SK-N-SH (cell line): ENCODE results near the gene OR51V1. TPM values are rescaled to one million over a fixed set of nuclear protein-coding genes. Genes with fewer than 3 reads are reported as not detected.

Source experiments
- CTCF ChIA-PET: fragments of 300-600, 350-600 bp; formaldehyde crosslinking; extraction: SDS; loops from one replicate; lab custom pipeline; 2021; lab: Yijun Ruan, JAX
- POLR2A ChIA-PET: fragments of 350-600 bp; sonication (Branson Sonifier 250); formaldehyde crosslinking; extraction: SDS; loops from one replicate; lab custom pipeline; 2020; ENCODE audit warnings: antibody characterized with exemption, inconsistent platforms; lab: Yijun Ruan, JAX
- DNase-seq: peaks from one replicate; pipeline ENCODE4 v3.0.0; 2012
- H2AFZ ChIP-seq: fragments of 200-600 bp; sonication (generic); 2 replicates; pipeline ENCODE4 v1.8.1; 2016; ENCODE audit warnings: antibody characterized with exemption, mild to moderate bottlenecking, low read depth
- H3F3A ChIP-seq: fragments of 200-600 bp; sonication (generic); replicated peaks from 2 replicates; pipeline ENCODE3; 2016; ENCODE audit warnings: antibody characterized with exemption, mild to moderate bottlenecking; ENCODE audit not compliant: insufficient read depth
- H3K27ac ChIP-seq, 2 experiments: fragments of 200-500 bp in 1 of 2; fragments of 200-600 bp in 1 of 2; sonication (Bioruptor generic) in 1 of 2; sonication (generic), shearing (Covaris generic) in 1 of 2; 2 replicates each; pipeline versions ENCODE4 v1.5.1 to v1.6.1; 2014 to 2016; ENCODE audit warnings: low read depth in 2 of 2, inconsistent platforms in 1 of 2, low read length in 1 of 2, mild to moderate bottlenecking in 1 of 2, mixed read lengths in 1 of 2
- H3K27me3 ChIP-seq: fragments of 200-600 bp; sonication (generic), shearing (Covaris generic); 2 replicates; pipeline ENCODE4 v1.6.1; 2016; ENCODE audit warnings: mixed run types; ENCODE audit not compliant: insufficient read depth
- H3K36me3 ChIP-seq, 2 experiments: fragments of 200-500 bp in 1 of 2; fragments of 200-600 bp in 1 of 2; sonication (Bioruptor generic) in 1 of 2; sonication (generic) in 1 of 2; replicated peaks in 1 of 2; 2 replicates each; pipeline versions ENCODE3 to v1.5.1; 2014 to 2016; ENCODE audit warnings: low read length in 1 of 2, mild to moderate bottlenecking in 1 of 2; ENCODE audit not compliant: insufficient read depth in 2 of 2, control insufficient read depth in 1 of 2
- H3K4me1 ChIP-seq, 2 experiments: fragments of 200-500 bp in 1 of 2; fragments of 200-600 bp in 1 of 2; sonication (Bioruptor generic) in 1 of 2; sonication (generic), shearing (Covaris generic) in 1 of 2; 2 replicates each; pipeline versions ENCODE4 v1.5.1 to v1.6.1; 2014 to 2016; ENCODE audit warnings: low read depth in 1 of 2, low read length in 1 of 2, mixed run types in 1 of 2; ENCODE audit not compliant: insufficient read depth in 2 of 2, control insufficient read depth in 1 of 2
- H3K4me2 ChIP-seq: fragments of 200-600 bp; sonication (generic), shearing (Covaris generic); 2 replicates; pipeline ENCODE4 v1.6.1; 2017; ENCODE audit warnings: mixed run types
- H3K4me3 ChIP-seq, 2 experiments: fragments of 200-500 bp in 1 of 2; fragments of 200-600 bp in 1 of 2; sonication (Bioruptor generic) in 1 of 2; sonication (generic), shearing (Covaris generic) in 1 of 2; 2 replicates each; pipeline versions ENCODE4 v1.5.1 to v1.8.1; 2014 to 2016; ENCODE audit warnings: low read depth in 2 of 2, inconsistent platforms in 1 of 2, low read length in 1 of 2, mild to moderate bottlenecking in 1 of 2, mixed read lengths in 1 of 2, moderate library complexity in 1 of 2
- H3K79me2 ChIP-seq: fragments of 200-600 bp; sonication (generic); 2 replicates; pipeline ENCODE4 v1.8.1; 2017; ENCODE audit warnings: mild to moderate bottlenecking; ENCODE audit not compliant: insufficient read depth
- H3K9ac ChIP-seq: fragments of 200-600 bp; sonication (generic); 2 replicates; pipeline ENCODE4 v1.6.1; 2017; ENCODE audit warnings: mixed run types
- H3K9me2 ChIP-seq: fragments of 200-600 bp; sonication (generic); 2 replicates; pipeline ENCODE4 v1.6.1; 2017; ENCODE audit warnings: mixed run types
- H3K9me3 ChIP-seq: fragments of 200-600 bp; sonication (generic); 2 replicates; pipeline ENCODE4 v1.6.1; 2017; ENCODE audit warnings: mixed run types, mild to moderate bottlenecking, moderate library complexity
- H4K20me1 ChIP-seq: fragments of 200-600 bp; sonication (generic); 2 replicates; pipeline ENCODE4 v1.6.1; 2017; ENCODE audit warnings: mild to moderate bottlenecking, mixed run types; ENCODE audit not compliant: insufficient read depth
- CHD2 ChIP-seq: fragments of 150-350 bp; IDR thresholded peaks from 2 replicates; pipeline ENCODE4 v1.6.1; 2018; ENCODE audit warnings: low read length; ENCODE audit not compliant: partially characterized antibody
- CTCF ChIP-seq: fragments of 200-600 bp; sonication (generic); IDR thresholded peaks from 2 replicates; pipeline ENCODE4 v1.6.1; 2017; ENCODE audit warnings: antibody characterized with exemption, mild to moderate bottlenecking, moderate library complexity
- ELF1 ChIP-seq: IDR thresholded peaks from 2 replicates; pipeline ENCODE4 v1.4.0; 2012
- EP300 ChIP-seq, 2 experiments: IDR thresholded peaks; 2 replicates each; pipeline versions ENCODE4 v1.4.0 to v1.6.1; 2012; ENCODE audit warnings: borderline replicate concordance in 1 of 2, low read depth in 1 of 2, low read length in 1 of 2
- EZH2phosphoT487 ChIP-seq: fragments of 200-600 bp; sonication (generic); IDR thresholded peaks from 2 replicates; pipeline ENCODE4 v1.6.1; 2017; ENCODE audit warnings: low read depth, mixed run types, mild to moderate bottlenecking, antibody characterized with exemption, moderate library complexity, borderline replicate concordance
- FOSL2 ChIP-seq: IDR thresholded peaks from 2 replicates; pipeline ENCODE4 v1.4.0; 2012; ENCODE audit warnings: low read depth, mild to moderate bottlenecking, moderate library complexity, borderline replicate concordance
- FOXJ3 ChIP-seq: sonication (generic); formaldehyde crosslinking; IDR thresholded peaks from 2 replicates; pipeline ENCODE4 v1.5.1; 2020; ENCODE audit warnings: mild to moderate bottlenecking, missing genetic modification reagents
- FOXM1 ChIP-seq: IDR thresholded peaks from 2 replicates; pipeline ENCODE4 v1.4.0; 2012; ENCODE audit warnings: low read depth, mild to moderate bottlenecking
- JUND ChIP-seq: IDR thresholded peaks from 2 replicates; pipeline ENCODE4 v1.4.0; 2012
- NRF1 ChIP-seq: IDR thresholded peaks from 2 replicates; pipeline ENCODE4 v1.6.1; 2012; ENCODE audit warnings: low read depth, mild to moderate bottlenecking, low read length
- POLR2AphosphoS5 ChIP-seq: IDR thresholded peaks from 2 replicates; pipeline ENCODE4 v1.6.1; 2012; ENCODE audit warnings: low read depth, low read length
- RCOR1 ChIP-seq: fragments of 150-350 bp; IDR thresholded peaks from 2 replicates; pipeline ENCODE4 v1.6.1; 2017; ENCODE audit warnings: antibody characterized with exemption, low read length
- RXRA ChIP-seq: IDR thresholded peaks from 2 replicates; pipeline ENCODE4 v1.4.0; 2012; ENCODE audit warnings: low read depth, mild to moderate bottlenecking, borderline replicate concordance
- SIN3A ChIP-seq: IDR thresholded peaks from 2 replicates; pipeline ENCODE4 v1.6.1; 2012; ENCODE audit warnings: low read depth, mild to moderate bottlenecking, low read length, moderate library complexity, borderline replicate concordance
- SMC3 ChIP-seq: IDR thresholded peaks from 2 replicates; pipeline ENCODE4 v1.6.1; 2012; ENCODE audit warnings: low read depth, low read length, improper control_type of control experiment
- TAF1 ChIP-seq: IDR thresholded peaks from 2 replicates; pipeline ENCODE4 v1.6.1; 2012; ENCODE audit warnings: low read depth, mild to moderate bottlenecking, low read length, moderate library complexity, borderline replicate concordance
- TCF12 ChIP-seq: IDR thresholded peaks from 2 replicates; pipeline ENCODE4 v1.4.0; 2012
- USF1 ChIP-seq: IDR thresholded peaks from 2 replicates; pipeline ENCODE4 v1.4.0; 2012; ENCODE audit warnings: low read depth, borderline replicate concordance
- YY1 ChIP-seq: IDR thresholded peaks from 2 replicates; pipeline ENCODE4 v1.4.0; 2012; ENCODE audit warnings: low read depth, mild to moderate bottlenecking
- WGBS: methylation state at CpG from one replicate; pipeline ENCODE4 v1.1.6; 2017; ENCODE audit warnings: low lambda C conversion rate; 5-methylcytosine and 5-hydroxymethylcytosine counted together
- polyA plus RNA-seq, 3 experiments: library from polyadenylated mRNA; depleted of rRNA; stranded (reverse); fragments of >200 nt; gene quantifications; 2 replicates each; pipeline ENCODE4 v1.2.3, GENCODE V29; 2012

Gene OR51V1
- polyA plus RNA-seq, 1 of the 3 experiments (the other 2 are of a cell fraction), result not detected

- 2% methylated on average over 2 of the region's 2 CpGs for WGBS
- DNase-seq, result no peak
- H3K9ac ChIP-seq, result no peak overlapping the region
- H3K4me3 ChIP-seq, result no peak overlapping the region
- no peak overlapping the region for H2AFZ ChIP-seq
- no peaks in the 10 kb centered on the region for H3K9me2 ChIP-seq
- no peaks in the 10 kb centered on the region for H4K20me1 ChIP-seq
- H3K9me3 ChIP-seq, result no peaks in the 10 kb centered on the region
- TF ChIP-seq FOSL2 (no peak), EP300 (IDR thresholded peaks at IDR 0.05; ENCODE audit: borderline replicate concordance in 1 of 2, low read depth in 1 of 2, low read length in 1 of 2) (no peak), YY1 (no peak), FOXJ3 (CRISPR knock-in tag) (no peak), JUND (no peak), RXRA (no peak), FOXM1 (no peak)
- no peaks in the 10 kb centered on the region for H3K79me2 ChIP-seq
- H3K27ac ChIP-seq, result no peak overlapping the region
- H3F3A ChIP-seq, result no peaks in the 10 kb centered on the region
- H3K27me3 ChIP-seq, result peaks cover 6% of the 10 kb centered on the region; the same call in 1 of the 2 replicates
- ChIA-PET POLR2A (no interaction called here), CTCF (interaction anchor here (1.6 kb wide), 1 partner anchor 177 kb away, joined by 4 read pairs; no protein-coding TSS in a partner anchor)
- no peaks in the 10 kb centered on the region for H3K36me3 ChIP-seq
- no peaks in the 10 kb centered on the region for H3K4me1 ChIP-seq
- no peak overlapping the region for H3K4me2 ChIP-seq
Observed at GRCh38 chr11:5203366-5203765, 2.9 kb upstream of the OR51V1 start.

- ChIA-PET POLR2A (no interaction called here), CTCF (interaction anchor here (1.2 kb wide), 1 partner anchor 43 kb away, joined by 4 read pairs; no protein-coding TSS in a partner anchor)
Observed at GRCh38 chr11:5198285-5198684, 2.2 kb downstream of the OR51V1 start.

GRCh38 chr11:5197536-5197935, 2.9 kb downstream of the OR51V1 start:
- H3K27me3 ChIP-seq, result peaks cover 6% of the 10 kb centered on the region; the same call in 1 of the 2 replicates
- no peaks in the 10 kb centered on the region for H4K20me1 ChIP-seq
- H3K9me3 ChIP-seq, result no peaks in the 10 kb centered on the region
- no peaks in the 10 kb centered on the region for H3F3A ChIP-seq
- H3K9ac ChIP-seq, result no peak overlapping the region
- 0% methylated on average over 3 of the region's 3 CpGs for WGBS
- H3K4me2 ChIP-seq, result no peak overlapping the region
- no peaks in the 10 kb centered on the region for H3K9me2 ChIP-seq
- CTCF ChIA-PET, result interaction anchor here (1.2 kb wide), 1 partner anchor 44 kb away, joined by 4 read pairs; no protein-coding TSS in a partner anchor
- POLR2A ChIA-PET, result no interaction called here
- no peak overlapping the region for H2AFZ ChIP-seq
- H3K36me3 ChIP-seq, result no peaks in the 10 kb centered on the region
- no peaks in the 10 kb centered on the region for H3K4me1 ChIP-seq
- no peak overlapping the region for H3K27ac ChIP-seq
- DNase-seq, result no peak
- no peaks in the 10 kb centered on the region for H3K79me2 ChIP-seq
- no peak overlapping the region for H3K4me3 ChIP-seq
- TF ChIP-seq NRF1 (no peak), RXRA (no peak), SMC3 (no peak), TAF1 (no peak), ELF1 (no peak), USF1 (no peak), RCOR1 (no peak), SIN3A (no peak), TCF12 (no peak), POLR2AphosphoS5 (no peak), FOSL2 (no peak), CTCF (no peak), EZH2phosphoT487 (no peak), CHD2 (no peak), FOXM1 (no peak)

More at GRCh38 chr11:5198285-5198684, 2.2 kb downstream of the OR51V1 start:
- Histone ChIP-seq H3K4me1 (no peaks in the 10 kb centered on the region), H3K36me3 (no peaks in the 10 kb centered on the region)
- TF ChIP-seq TCF12, result no peak
- TF ChIP-seq, all 33 proteins: peak for 0
- no peak for DNase-seq
- no peaks in the 10 kb centered on the region for H3K9me2 ChIP-seq
- no peaks in the 10 kb centered on the region for H4K20me1 ChIP-seq
- H2AFZ ChIP-seq, result no peak overlapping the region
- no peaks in the 10 kb centered on the region for H3K79me2 ChIP-seq
- no peaks in the 10 kb centered on the region for H3F3A ChIP-seq
- no peak overlapping the region for H3K4me3 ChIP-seq
- H3K27ac ChIP-seq, result no peak overlapping the region
- peaks cover 6% of the 10 kb centered on the region; the same call in 1 of the 2 replicates for H3K27me3 ChIP-seq
- H3K9me3 ChIP-seq, result no peaks in the 10 kb centered on the region
- H3K9ac ChIP-seq, result no peak overlapping the region
- no peak overlapping the region for H3K4me2 ChIP-seq
